ENCODE data around the gene MED8. TPM values are rescaled to one million over a fixed set of nuclear protein-coding genes. Genes with fewer than 3 reads are reported as not detected.

The MED8 gene
- total and polyA plus RNA-seq, 2 of the 13 experiments (the other 11 are each of a cell fraction or from before 2014, with no cell fraction given): 16.9 to 77.4 TPM

- TF ChIP-seq HNF1A (IDR thresholded peaks at IDR 0.05; ENCODE audit: low read depth) (no peak), HNF1A (CRISPR knock-in tag; IDR thresholded peaks at IDR 0.05; ENCODE audit: borderline replicate concordance) (no peak), KDM6A (CRISPR knock-in tag; IDR thresholded peaks at IDR 0.05; ENCODE audit: low read depth) (no peak), BCL6 (CRISPR knock-in tag; IDR thresholded peaks at IDR 0.05) (no peak), ZFP82 (CRISPR knock-in tag; IDR thresholded peaks at IDR 0.05; ENCODE audit: borderline replicate concordance) (no peak)
These were observed 41.2 kb downstream of the MED8 start (continued) for GRCh38 chr1:43348343-43348808.

- Histone ChIP-seq H3K79me2 (ENCODE audit: insufficient read depth, low read length) (no peaks in the 10 kb centered on the region), H2AFZ (ENCODE audit: low read length) (no peak overlapping the region), H3K27ac (ENCODE audit: extremely low read length, insufficient read depth, low read length) (no peak overlapping the region), H3K4me3 (replicated peaks in 1 of 3; ENCODE audit: insufficient read depth in 1 of 3, low read depth in 2 of 3, low read length in 3 of 3) (no peak overlapping the region), H3K9ac (ENCODE audit: insufficient read depth, low read depth, low read length) (no peak overlapping the region), H3K4me1 (ENCODE audit: insufficient read depth, low read length) (peaks cover 53% of the 10 kb centered on the region), H3K4me2 (ENCODE audit: low read depth, low read length) (no peak overlapping the region), H3K36me3 (replicated peaks in 1 of 2; ENCODE audit: control insufficient read depth in 1 of 2, insufficient read depth in 2 of 2, low read length in 2 of 2) (no peaks in the 10 kb centered on the region), H3K27me3 (ENCODE audit: control insufficient read depth in 1 of 2, insufficient read depth in 2 of 2, low read length in 2 of 2) (no peaks in the 10 kb centered on the region; a peak in 1 of 5 replicates), H3K9me3 (ENCODE audit: low read length) (no peaks in the 10 kb centered on the region), H4K20me1 (ENCODE audit: insufficient read depth, low read length) (no peaks in the 10 kb centered on the region)
- intact Hi-C loops (cut with micrococcal nuclease; ENCODE audit: unreplicated experiment): loop anchor here (5.0 kb wide), 1 partner anchor 109 kb away; no protein-coding TSS in a partner anchor
- DNase-seq (ENCODE audit: low spot score): no peak
- ChIA-PET CTCF (ENCODE audit: low intra/inter-chr PET ratio, low total read pairs) (no interaction called here), POLR2A (interaction anchor here (1.2 kb wide), 1 partner anchor 12 kb away, joined by 4 read pairs; the partner anchor contains the start of gene CDC20)
- BruUV-seq (replicated peaks): no TSS peak
- in situ Hi-C loops (cut with HindIII; ENCODE audit: extremely low pct_ligation_motif_present, low pct_unique_long_range_greater_than_20kb): no loop called here
- FAIRE-seq: no peak
- 75% methylated on average over 1 of the region's 5 CpGs for WGBS (ENCODE audit: low lambda C conversion rate)
- no peak for ATAC-seq
- TF ChIP-seq ZNF468 (CRISPR knock-in tag; IDR thresholded peaks at IDR 0.05): no peak
- TF ChIP-seq RBAK (CRISPR knock-in tag; IDR thresholded peaks at IDR 0.05): no peak
- no peak for TF ChIP-seq ZNF142 (CRISPR knock-in tag; IDR thresholded peaks at IDR 0.05)
- TF ChIP-seq ZBTB10 (CRISPR knock-in tag; IDR thresholded peaks at IDR 0.05; ENCODE audit: borderline replicate concordance): no peak
- no peak for TF ChIP-seq ZNF331 (CRISPR knock-in tag; IDR thresholded peaks at IDR 0.05)
These were observed 43.0 kb downstream of the MED8 start for GRCh38 chr1:43346636-43347035.

Data from HepG2 (cell line).